HepG2 (cell line): ENCODE data around the gene SUN5. TPM values are rescaled to one million over a fixed set of nuclear protein-coding genes. Genes with fewer than 3 reads are reported as not detected.
A peak's percentile ranks its signal among the peaks of the same experiment; 100 is the strongest.

Experiments used
- ARNTL ChIP-seq: sonication (generic); formaldehyde crosslinking; IDR thresholded peaks from 2 replicates; pipeline ENCODE4 v1.4.0; 2020; ENCODE audit warnings: mild to moderate bottlenecking, missing genetic modification reagents
- BCLAF1 ChIP-seq: fragments of 450-650 bp; IDR thresholded peaks from 2 replicates; pipeline ENCODE4 v1.6.1; 2017; ENCODE audit warnings: mild to moderate bottlenecking
- HINFP ChIP-seq: sonication (generic); formaldehyde crosslinking; IDR thresholded peaks from 2 replicates; pipeline ENCODE4 v1.4.0; 2020; ENCODE audit warnings: low read depth, mild to moderate bottlenecking, missing genetic modification reagents
- NCOA2 ChIP-seq: sonication (generic); formaldehyde crosslinking; IDR thresholded peaks from 2 replicates; pipeline ENCODE4 v1.8.0; 2022; ENCODE audit warnings: inconsistent platforms
- RBM39 ChIP-seq: fragments of 200-400 bp; formaldehyde crosslinking; IDR thresholded peaks from one replicate; pipeline ENCODE4 v1.6.1; 2018; ENCODE audit warnings: antibody characterized with exemption, mild to moderate bottlenecking, low read depth, low read length; ENCODE audit not compliant: poor library complexity, severe bottlenecking
- WIZ ChIP-seq: sonication (generic); formaldehyde crosslinking; IDR thresholded peaks from 2 replicates; pipeline ENCODE4 v1.5.1; 2020; ENCODE audit warnings: mild to moderate bottlenecking, missing genetic modification reagents
- XRCC5 ChIP-seq: fragments of 200-400 bp; formaldehyde crosslinking; optimal IDR thresholded peaks from 2 replicates; pipeline ENCODE3; 2017; ENCODE audit warnings: mild to moderate bottlenecking, low read length
- YY1 ChIP-seq: IDR thresholded peaks from 2 replicates; pipeline ENCODE4 v1.6.1; 2011; ENCODE audit warnings: low read length, low read depth, moderate library complexity, mild to moderate bottlenecking; ENCODE audit not compliant: insufficient read depth, insufficient replicate concordance
- ZFP62 ChIP-seq: sonication (generic); formaldehyde crosslinking; IDR thresholded peaks from 2 replicates; pipeline ENCODE4 v1.4.0; 2020; ENCODE audit warnings: missing genetic modification reagents
- ZNF10 ChIP-seq: sonication (generic); formaldehyde crosslinking; IDR thresholded peaks from 2 replicates; pipeline ENCODE4 v1.4.0; 2020; ENCODE audit warnings: mild to moderate bottlenecking, low read depth, missing genetic modification reagents, borderline replicate concordance
- polyA plus RNA-seq, 8 experiments: library from polyadenylated mRNA; depleted of rRNA in 3 of 8; stranded (reverse) in 7 of 8; unstranded in 1 of 8; fragments of >200 nt; fragmentation: Illumina TruSeq in 4 of 8; extraction: Trizol in 4 of 8; gene quantifications; 2 replicates each; pipeline versions ENCODE4 v1.2.1 to v1.2.3, GENCODE V29; 2011 to 2016; ENCODE audit warnings: low read depth in 4 of 8, missing spikeins in 1 of 8, mixed read lengths in 1 of 8; ENCODE audit not compliant: insufficient read depth in 1 of 8
- total RNA-seq, 5 experiments: library from RNA; depleted of rRNA; stranded (reverse); fragments of >200 nt; fragmentation: Illumina TruSeq; extraction: Trizol; gene quantifications; 2 replicates each; pipeline ENCODE4 v1.2.3, GENCODE V29; 2016; ENCODE audit warnings: low read depth in 1 of 5
- TF ChIP-seq, protein P1 (sequence below): sonication (generic); formaldehyde crosslinking; IDR thresholded peaks from 2 replicates; pipeline ENCODE4 v1.5.0; 2020; ENCODE audit warnings: missing genetic modification reagents
- TF ChIP-seq, protein P2 (sequence below): sonication (generic); formaldehyde crosslinking; IDR thresholded peaks from 2 replicates; pipeline ENCODE4 v1.5.1; 2020; ENCODE audit warnings: mild to moderate bottlenecking, missing genetic modification reagents, borderline replicate concordance

Gene SUN5
- total and polyA plus RNA-seq, 2 of the 13 experiments (the other 11 are each of a cell fraction or from before 2014, with no cell fraction given), result not detected

DNA sequence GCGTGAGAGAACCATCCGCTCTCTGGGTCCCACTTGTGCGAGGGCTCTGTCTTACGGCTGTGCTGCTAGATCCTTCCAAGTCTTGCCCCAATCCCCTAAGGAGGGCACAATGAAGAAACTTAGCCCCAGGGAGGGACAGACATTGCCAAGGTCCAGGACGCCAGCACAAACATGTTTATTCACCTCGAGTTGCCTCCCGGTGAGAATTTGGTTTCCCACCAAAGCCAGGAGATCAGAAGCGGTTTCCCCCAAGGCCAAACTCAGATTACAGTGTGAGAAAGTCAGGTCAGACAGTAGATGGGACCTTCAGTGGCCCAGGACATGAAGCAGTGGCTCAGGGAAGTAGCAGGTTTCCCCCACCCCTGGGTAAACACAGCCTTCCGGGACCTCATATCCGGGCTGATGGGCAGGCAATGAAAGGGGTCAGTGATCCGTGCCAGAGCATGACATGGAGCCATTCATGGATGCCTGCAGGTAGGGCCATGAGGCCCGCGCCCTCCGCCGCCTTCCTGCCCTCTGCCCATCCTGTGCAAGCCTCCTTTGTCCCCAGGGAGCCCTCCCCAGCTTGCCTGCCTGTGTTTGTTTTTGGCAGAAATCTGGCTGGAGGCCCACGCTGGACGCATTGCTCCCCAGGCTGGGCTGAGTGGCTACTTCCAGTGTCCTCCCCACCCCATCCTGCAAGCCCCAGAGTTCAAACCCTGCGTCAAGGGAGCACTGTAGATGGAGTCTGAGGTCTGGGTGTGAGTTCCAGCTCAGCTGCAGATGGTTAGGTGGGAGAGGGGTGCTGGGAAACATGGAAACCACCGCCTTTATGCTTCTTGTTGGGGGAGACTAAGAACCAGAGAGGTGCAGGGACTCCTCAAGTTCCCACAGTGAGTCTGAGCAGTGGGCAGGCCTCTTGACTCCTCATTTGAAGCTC lies 5.2 kb upstream of the SUN5 start (continued):
- TF ChIP-seq HINFP (CRISPR knock-in tag) (peak; percentile 95), ZNF10 (CRISPR knock-in tag) (no peak), ZFP62 (CRISPR knock-in tag) (no peak), ARNTL (peak; percentile 97), WIZ (peak; percentile 77), RBM39 (peak; percentile 90), NCOA2 (peak; percentile 99), XRCC5 (peak; percentile 96), YY1 (peak; percentile 87), BCLAF1 (no peak)
- TF ChIP-seq, protein P1, sequence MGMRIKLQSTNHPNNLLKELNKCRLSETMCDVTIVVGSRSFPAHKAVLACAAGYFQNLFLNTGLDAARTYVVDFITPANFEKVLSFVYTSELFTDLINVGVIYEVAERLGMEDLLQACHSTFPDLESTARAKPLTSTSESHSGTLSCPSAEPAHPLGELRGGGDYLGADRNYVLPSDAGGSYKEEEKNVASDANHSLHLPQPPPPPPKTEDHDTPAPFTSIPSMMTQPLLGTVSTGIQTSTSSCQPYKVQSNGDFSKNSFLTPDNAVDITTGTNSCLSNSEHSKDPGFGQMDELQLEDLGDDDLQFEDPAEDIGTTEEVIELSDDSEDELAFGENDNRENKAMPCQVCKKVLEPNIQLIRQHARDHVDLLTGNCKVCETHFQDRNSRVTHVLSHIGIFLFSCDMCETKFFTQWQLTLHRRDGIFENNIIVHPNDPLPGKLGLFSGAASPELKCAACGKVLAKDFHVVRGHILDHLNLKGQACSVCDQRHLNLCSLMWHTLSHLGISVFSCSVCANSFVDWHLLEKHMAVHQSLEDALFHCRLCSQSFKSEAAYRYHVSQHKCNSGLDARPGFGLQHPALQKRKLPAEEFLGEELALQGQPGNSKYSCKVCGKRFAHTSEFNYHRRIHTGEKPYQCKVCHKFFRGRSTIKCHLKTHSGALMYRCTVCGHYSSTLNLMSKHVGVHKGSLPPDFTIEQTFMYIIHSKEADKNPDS (CRISPR knock-in tag), result no peak; the same call in 1 of the 2 replicates
- TF ChIP-seq, protein P2, sequence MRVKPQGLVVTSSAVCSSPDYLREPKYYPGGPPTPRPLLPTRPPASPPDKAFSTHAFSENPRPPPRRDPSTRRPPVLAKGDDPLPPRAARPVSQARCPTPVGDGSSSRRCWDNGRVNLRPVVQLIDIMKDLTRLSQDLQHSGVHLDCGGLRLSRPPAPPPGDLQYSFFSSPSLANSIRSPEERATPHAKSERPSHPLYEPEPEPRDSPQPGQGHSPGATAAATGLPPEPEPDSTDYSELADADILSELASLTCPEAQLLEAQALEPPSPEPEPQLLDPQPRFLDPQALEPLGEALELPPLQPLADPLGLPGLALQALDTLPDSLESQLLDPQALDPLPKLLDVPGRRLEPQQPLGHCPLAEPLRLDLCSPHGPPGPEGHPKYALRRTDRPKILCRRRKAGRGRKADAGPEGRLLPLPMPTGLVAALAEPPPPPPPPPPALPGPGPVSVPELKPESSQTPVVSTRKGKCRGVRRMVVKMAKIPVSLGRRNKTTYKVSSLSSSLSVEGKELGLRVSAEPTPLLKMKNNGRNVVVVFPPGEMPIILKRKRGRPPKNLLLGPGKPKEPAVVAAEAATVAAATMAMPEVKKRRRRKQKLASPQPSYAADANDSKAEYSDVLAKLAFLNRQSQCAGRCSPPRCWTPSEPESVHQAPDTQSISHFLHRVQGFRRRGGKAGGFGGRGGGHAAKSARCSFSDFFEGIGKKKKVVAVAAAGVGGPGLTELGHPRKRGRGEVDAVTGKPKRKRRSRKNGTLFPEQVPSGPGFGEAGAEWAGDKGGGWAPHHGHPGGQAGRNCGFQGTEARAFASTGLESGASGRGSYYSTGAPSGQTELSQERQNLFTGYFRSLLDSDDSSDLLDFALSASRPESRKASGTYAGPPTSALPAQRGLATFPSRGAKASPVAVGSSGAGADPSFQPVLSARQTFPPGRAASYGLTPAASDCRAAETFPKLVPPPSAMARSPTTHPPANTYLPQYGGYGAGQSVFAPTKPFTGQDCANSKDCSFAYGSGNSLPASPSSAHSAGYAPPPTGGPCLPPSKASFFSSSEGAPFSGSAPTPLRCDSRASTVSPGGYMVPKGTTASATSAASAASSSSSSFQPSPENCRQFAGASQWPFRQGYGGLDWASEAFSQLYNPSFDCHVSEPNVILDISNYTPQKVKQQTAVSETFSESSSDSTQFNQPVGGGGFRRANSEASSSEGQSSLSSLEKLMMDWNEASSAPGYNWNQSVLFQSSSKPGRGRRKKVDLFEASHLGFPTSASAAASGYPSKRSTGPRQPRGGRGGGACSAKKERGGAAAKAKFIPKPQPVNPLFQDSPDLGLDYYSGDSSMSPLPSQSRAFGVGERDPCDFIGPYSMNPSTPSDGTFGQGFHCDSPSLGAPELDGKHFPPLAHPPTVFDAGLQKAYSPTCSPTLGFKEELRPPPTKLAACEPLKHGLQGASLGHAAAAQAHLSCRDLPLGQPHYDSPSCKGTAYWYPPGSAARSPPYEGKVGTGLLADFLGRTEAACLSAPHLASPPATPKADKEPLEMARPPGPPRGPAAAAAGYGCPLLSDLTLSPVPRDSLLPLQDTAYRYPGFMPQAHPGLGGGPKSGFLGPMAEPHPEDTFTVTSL (CRISPR knock-in tag), result peak; percentile 94
